ENCODE data around the gene CD300A. TPM values are rescaled to one million over a fixed set of nuclear protein-coding genes. Genes with fewer than 3 reads are reported as not detected.

Gene CD300A
- total RNA-seq, 1 experiment from 2014 or later: 0.71 TPM

DNA sequence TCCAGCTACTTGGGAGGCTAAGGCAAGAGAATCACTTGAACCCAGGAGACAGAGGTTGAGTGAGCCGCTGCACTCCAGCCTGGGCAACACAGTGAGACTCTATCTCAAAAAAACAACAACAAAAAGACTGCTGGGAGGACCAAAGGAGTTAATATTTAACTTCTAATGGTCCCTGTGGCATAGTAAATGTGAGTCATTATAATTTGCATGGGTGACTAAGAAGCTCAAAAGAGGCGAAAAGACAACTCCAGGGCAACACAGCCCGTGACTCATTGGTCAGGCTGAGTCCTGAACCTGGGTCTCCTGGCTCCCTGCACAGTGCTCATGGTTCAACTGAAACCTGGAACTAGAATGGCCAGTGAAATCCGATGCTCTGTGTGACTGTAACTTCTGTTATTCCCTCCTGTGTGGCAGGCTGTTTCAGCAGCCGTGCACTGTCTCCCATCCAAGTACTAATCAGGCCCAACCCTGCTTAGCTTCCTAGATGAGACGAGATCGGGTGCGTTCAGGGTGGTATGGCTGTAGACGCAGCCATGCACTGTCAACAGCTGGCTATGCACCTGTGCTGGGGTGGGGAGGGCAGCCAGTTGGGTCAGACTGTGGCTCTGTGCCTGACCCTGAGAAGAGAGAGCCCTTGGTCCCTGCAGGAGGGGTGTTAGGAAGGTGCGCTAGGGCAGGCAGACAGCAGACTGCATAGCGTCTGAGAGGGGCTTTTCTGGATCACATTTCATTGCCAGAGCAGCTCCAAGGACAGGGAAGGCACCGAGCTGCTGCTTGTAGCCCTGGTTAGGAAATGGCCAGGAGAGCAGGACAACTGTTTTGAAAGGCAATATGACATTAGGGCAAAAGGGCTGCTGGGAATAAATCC is 49.0 kb upstream of the CD300A start (continued):
- TF ChIP-seq, protein P1, sequence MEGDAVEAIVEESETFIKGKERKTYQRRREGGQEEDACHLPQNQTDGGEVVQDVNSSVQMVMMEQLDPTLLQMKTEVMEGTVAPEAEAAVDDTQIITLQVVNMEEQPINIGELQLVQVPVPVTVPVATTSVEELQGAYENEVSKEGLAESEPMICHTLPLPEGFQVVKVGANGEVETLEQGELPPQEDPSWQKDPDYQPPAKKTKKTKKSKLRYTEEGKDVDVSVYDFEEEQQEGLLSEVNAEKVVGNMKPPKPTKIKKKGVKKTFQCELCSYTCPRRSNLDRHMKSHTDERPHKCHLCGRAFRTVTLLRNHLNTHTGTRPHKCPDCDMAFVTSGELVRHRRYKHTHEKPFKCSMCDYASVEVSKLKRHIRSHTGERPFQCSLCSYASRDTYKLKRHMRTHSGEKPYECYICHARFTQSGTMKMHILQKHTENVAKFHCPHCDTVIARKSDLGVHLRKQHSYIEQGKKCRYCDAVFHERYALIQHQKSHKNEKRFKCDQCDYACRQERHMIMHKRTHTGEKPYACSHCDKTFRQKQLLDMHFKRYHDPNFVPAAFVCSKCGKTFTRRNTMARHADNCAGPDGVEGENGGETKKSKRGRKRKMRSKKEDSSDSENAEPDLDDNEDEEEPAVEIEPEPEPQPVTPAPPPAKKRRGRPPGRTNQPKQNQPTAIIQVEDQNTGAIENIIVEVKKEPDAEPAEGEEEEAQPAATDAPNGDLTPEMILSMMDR (IDR thresholded peaks at IDR 0.05 in 2 of 3, conservative IDR thresholded peaks at IDR 0.05 in 1 of 3; ENCODE audit: borderline replicate concordance in 1 of 3, insufficient read depth in 1 of 3, low read depth in 2 of 3, low read length in 2 of 3): no peak
- TF ChIP-seq EZH2 (IDR thresholded peaks at IDR 0.05) (no peak), ZNF274 (IDR thresholded peaks at IDR 0.05; ENCODE audit: low read depth, low read length) (no peak), FOSL1 (IDR thresholded peaks at IDR 0.05; ENCODE audit: low read depth) (peak; percentile 98)

DNA sequence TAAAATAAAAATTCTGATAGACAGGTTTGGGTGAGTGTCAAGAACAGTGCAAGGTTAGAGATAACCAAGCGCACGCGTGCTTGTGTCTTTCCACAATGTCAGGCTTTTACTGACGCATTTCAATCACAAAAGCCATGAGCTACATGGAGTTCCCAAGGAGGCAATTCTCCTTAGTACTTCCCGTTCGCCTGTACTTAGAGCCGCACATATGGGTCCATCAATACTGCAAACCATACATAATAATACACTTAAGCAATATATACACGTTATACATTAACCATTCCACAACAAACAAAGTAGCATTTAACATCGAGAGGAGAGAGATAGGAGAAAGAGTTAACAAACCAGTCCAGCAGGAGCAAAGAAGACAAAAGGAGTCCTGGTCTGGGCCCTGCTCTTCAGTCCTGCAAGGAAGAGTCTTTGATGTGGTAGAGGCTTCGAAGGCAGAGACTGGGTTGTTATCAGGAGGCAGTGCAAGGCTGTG is 46.5 kb upstream of the CD300A start:
- Histone ChIP-seq H3K27me3 (ENCODE audit: insufficient read depth, low read length) (no peaks in the 10 kb centered on the region), H3K4me1 (ENCODE audit: control insufficient read depth in 1 of 2, insufficient read depth in 2 of 2, low read length in 2 of 2) (peaks cover 36 to 47% of the 10 kb centered on the region in 2 experiments), H3K9ac (ENCODE audit: low read length) (no peak overlapping the region), H2AFZ (ENCODE audit: low read depth, low read length, poor library complexity, severe bottlenecking) (no peak overlapping the region), H3K36me3 (ENCODE audit: control insufficient read depth in 1 of 2, insufficient read depth in 2 of 2, low read length in 2 of 2) (no peaks in the 10 kb centered on the region), H3K4me3 (replicated peaks in 1 of 2; ENCODE audit: low read depth in 1 of 2, low read length in 2 of 2) (no peak overlapping the region), H4K20me1 (ENCODE audit: insufficient read depth) (no peaks in the 10 kb centered on the region), H3K9me3 (ENCODE audit: control insufficient read depth in 1 of 2, insufficient read depth in 1 of 2, low read depth in 1 of 2, low read length in 2 of 2) (no peaks in the 10 kb centered on the region), H3K4me2 (ENCODE audit: low read length) (no peak overlapping the region), H3K27ac (ENCODE audit: low read depth, low read length) (no peak overlapping the region), H3K79me2 (ENCODE audit: insufficient read depth, low read length) (no peaks in the 10 kb centered on the region), H3K9me2 (ENCODE audit: insufficient read depth) (no peaks in the 10 kb centered on the region)
- CTCF ChIA-PET: no interaction called here
- DNase-seq (ENCODE audit: low read depth, low spot score) (no peak), ATAC-seq (no peak)
- RAD21 ChIA-PET (ENCODE audit: low non-redundant PET in 1 of 2, low total read pairs in 2 of 2, uncharacterized antibody in 2 of 2, unreplicated experiment in 2 of 2): no interaction called here
- no TSS peak for BruUV-seq (replicated peaks)
- TF ChIP-seq POLR2A (IDR thresholded peaks at IDR 0.05; ENCODE audit: borderline replicate concordance, extremely low read depth, insufficient read depth, insufficient read length): no peak
- no peak for TF ChIP-seq EZH2 (IDR thresholded peaks at IDR 0.05)
- TF ChIP-seq ZNF274 (IDR thresholded peaks at IDR 0.05; ENCODE audit: low read depth, low read length): no peak
- TF ChIP-seq RAD21 (IDR thresholded peaks at IDR 0.05; ENCODE audit: low read depth): no peak
- no peak for TF ChIP-seq SIN3A (IDR thresholded peaks at IDR 0.05; ENCODE audit: low read depth)
- TF ChIP-seq JUND (IDR thresholded peaks at IDR 0.05): no peak
- TF ChIP-seq, protein P1 (IDR thresholded peaks at IDR 0.05 in 2 of 3, conservative IDR thresholded peaks at IDR 0.05 in 1 of 3; ENCODE audit: borderline replicate concordance in 1 of 3, insufficient read depth in 1 of 3, low read depth in 2 of 3, low read length in 2 of 3): no peak
- no peak for TF ChIP-seq FOSL1 (IDR thresholded peaks at IDR 0.05; ENCODE audit: low read depth)
- TF ChIP-seq POLR2AphosphoS5 (IDR thresholded peaks at IDR 0.05; ENCODE audit: low read depth, low read length): no peak
- no peak for TF ChIP-seq YY1 (IDR thresholded peaks at IDR 0.05; ENCODE audit: extremely low read depth, insufficient replicate concordance, low read depth, low read length)
- TF ChIP-seq CBX3 (IDR thresholded peaks at IDR 0.05; ENCODE audit: low read depth): no peak
- no peak for TF ChIP-seq EZH2phosphoT487 (IDR thresholded peaks at IDR 0.05; ENCODE audit: borderline replicate concordance)
- TF ChIP-seq SP1 (IDR thresholded peaks at IDR 0.05; ENCODE audit: low read depth): no peak
- no peak for TF ChIP-seq ZFX (IDR thresholded peaks at IDR 0.05)
- no peak for TF ChIP-seq SRF (IDR thresholded peaks at IDR 0.05; ENCODE audit: low read depth)
- TF ChIP-seq TCF7L2 (IDR thresholded peaks at IDR 0.05; ENCODE audit: borderline replicate concordance, extremely low read depth, insufficient read depth, insufficient read length): no peak
- TF ChIP-seq EGR1 (IDR thresholded peaks at IDR 0.05; ENCODE audit: low read depth): no peak
- POLR2A ChIA-PET: no interaction called here
- intact Hi-C loops (cut with micrococcal nuclease): no loop called here
